Activated CD8-positive, alpha-beta memory T cell treated with anti-CD3 and anti-CD28 coated beads, Interleukin-2, amount 50 U/mL, for 48 hours (primary cell): ENCODE data around the gene SAFB.
A peak's percentile ranks its signal among the peaks of the same experiment; 100 is the strongest.

Experiments
- DNase-seq: peaks from one replicate; pipeline ENCODE4 v3.0.0-alpha.2; 2020

The SAFB gene

DNA sequence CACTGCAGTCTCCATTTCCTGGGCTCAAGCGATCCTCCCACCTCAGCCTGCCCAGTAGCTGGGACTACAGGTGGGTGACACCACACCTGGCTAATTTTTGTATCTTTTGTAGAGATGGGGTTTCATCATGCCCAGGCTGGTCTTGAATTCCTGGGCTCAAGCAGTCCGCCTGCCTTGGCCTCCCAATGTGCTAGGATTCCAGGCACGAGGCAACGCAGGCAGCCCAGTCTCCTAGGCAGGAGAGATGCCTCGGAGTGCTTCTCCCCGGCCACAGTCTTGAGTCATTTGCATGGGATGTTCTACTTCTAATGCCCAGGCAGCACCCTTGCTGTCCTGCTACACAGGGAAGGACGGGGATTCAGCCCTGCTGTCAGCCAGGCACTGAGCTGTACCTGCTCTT is 48.7 kb downstream of the SAFB start:
- DNase-seq, result no peak

DNA sequence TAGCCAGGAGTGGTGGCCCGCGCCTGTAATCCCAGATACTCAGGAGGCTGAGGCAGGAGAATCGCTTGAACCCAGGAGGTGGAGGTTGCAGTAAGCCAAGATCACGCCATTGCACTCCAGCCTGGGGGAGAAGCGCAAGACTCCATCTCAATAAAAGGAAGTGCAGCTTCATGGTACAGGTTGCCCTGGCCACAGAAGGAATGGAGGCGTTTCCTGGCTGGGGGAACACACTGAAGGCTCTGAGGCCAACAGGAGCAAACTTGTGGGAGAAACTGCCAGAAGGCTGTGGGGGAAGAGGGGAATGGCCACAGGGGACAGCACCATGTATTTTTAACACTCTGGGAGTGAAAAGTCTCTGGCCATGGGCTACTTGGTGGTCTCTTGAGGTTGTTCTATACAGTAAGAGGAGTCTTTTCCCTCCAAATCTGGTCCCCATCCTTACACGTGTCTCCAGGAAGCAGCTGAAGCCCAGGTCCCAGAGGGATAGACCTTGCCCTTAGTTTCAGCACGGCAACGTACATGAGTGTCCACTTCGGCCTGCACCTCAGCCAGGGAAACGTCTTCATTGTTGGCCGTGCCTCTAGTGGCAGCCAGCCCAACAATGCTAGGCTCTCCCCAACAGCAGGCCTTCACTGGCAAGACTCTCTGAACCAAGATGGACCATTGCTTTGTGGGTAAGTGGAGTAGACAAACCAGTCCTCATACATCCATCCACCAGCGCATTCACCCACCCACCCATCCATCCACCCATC is 50.0 kb downstream of the SAFB start:
- no peak for DNase-seq

DNA sequence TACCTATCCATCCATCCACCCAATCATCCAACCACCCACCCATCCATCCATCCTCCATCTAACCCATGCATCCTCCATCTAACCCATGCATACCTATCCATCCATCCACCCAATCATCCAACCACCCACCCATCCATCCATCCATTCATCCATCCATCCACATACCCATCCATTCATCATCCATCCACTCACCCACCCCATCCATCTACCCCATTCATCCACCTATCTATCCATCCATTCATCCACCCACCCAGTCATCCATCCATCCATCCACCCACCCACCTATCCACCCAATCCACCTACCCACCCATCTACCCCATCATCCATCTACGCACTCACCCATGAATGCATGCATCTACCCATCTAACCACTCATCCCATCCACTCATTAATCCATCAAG is 50.9 kb downstream of the SAFB start:
- no peak for DNase-seq

DNA sequence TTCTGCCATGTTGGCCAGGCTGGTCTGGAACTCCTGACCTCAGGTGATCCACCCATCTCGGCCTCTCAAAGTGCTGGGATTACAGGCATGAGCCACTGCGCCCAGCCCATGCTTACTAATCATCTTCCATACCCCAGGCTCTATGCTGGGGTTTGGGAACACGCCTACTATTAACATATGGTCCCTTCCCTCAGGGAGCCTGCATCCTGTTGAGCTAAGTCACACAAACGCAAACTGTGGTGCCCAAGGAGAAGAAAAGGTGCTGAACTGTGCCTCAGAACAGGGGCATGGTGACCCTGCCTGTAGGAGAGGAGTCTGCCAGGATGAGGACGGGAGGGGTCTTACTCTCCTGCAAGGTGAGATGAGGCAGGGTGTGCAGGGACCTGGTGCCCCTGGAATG is 51.8 kb downstream of the SAFB start:
- DNase-seq, result no peak

DNA sequence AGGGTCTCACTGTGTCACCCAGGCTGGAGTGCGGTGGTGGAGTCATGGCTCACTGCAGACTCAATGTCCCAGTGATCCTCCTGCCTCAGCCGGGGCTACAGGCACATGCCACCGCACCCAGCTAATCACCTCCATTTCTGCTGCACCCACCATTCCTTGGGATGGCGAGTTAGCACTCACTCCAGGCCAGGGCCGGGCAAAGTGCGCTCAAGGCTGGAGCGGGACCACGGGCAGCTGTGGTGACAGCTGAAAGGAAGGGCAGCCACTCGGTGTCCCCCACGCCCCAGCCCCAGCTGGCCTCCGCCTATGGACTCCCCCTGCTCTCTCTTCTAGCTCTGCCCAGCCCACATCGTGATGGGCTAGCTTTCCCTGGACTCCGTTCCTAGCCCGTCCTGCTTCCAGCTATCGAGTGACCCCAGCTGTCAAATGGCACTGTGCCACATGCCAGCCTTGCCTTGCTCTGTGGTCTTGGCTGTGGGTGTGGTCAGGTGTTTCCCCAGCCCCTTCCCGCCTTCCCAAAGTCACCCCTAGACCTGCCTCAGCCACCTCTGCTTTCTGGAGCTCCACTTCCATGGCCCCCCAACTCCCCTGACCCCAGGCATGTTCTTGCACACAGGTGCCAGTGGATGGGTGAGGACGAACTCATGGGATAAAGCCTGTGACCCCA is 53.4 kb downstream of the SAFB start:
- no peak for DNase-seq

DNA sequence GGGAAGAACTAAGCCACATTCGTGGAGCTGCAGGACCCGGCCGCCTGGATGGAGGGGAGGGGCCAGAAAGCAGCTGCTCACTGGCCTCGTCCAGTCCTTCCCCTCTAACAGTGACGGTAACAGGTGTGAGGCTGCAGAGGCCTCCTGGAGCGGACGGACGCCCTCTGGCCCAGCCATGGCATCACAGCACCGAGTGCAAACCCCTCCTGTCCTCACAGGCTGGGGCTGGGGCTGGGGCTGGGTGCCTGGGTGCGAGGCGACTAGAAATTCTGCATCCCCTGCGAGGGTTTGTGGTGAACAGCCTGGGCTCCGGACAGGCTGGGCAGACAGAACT is 53.9 kb downstream of the SAFB start:
- no peak for DNase-seq

DNA sequence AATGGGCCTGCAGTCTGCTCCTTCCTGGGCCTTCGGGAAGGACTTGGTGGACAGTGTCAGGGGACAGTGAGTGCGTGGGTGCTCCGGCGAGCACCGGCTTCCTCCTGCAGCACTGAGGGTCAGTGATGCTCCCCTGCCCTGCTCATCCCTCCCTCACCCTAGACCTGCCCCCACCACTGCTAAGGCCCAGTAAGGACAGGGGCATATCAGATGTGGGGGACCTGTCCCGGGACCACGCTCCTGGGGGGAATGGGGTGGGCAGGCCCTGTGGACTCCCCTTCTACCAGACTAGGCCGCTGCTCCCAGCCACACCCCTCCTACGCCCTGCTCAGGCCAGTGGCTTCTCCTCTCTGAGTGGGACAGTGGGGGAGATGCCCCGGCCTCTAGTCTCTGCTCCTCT is 54.3 kb downstream of the SAFB start:
- DNase-seq, result no peak

DNA sequence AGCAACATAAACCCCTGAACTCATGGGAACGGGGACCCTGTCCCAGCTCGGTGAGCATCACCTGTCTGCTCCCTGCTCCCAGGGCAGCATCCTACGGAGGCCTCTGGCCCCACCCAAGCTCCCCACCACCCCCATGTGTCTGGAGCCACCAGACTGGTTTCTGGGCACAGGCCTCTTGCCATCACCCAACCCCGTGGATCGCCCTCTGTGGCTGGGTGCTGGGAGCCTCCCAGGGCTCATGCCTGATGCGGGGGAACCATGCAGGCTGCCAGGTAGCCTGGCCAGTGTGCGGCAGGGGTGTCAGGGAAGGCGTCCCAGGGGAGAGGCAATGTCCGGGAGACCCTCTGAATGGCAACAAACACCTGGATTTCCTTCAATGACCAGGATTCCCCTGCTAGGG is 54.7 kb downstream of the SAFB start:
- no peak for DNase-seq

DNA sequence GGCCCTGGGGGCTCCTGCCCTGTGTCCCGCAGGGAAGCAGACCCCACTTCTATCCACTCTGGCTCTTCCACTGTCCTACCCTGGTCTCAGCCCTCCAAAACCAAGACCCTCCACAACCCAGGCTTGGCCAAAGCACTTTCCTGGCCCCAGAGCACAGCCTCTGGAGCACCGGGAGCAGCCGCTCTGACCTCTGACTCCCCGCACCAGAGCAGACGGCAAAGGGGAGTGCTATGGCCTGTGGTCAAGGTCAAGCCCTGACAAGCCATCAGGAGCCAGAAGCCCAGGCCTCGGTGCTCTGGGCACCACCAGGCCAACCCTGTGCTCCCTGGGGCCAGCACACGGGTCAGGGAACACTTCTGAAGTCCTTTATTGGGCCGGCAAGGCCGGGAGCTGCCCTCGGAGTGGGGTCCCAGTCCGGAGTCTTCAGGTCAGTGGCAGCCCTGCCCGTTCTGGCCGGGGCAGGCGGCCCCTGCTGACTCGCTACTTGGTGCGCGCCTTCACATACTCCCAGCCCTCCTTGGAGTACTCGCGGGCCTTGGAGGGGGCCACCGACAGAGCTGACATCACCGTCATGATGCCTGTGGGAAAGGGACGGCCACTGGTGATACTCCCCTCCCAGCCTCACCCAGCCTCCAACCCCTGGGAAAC is 55.3 kb downstream of the SAFB start:
- no peak for DNase-seq

DNA sequence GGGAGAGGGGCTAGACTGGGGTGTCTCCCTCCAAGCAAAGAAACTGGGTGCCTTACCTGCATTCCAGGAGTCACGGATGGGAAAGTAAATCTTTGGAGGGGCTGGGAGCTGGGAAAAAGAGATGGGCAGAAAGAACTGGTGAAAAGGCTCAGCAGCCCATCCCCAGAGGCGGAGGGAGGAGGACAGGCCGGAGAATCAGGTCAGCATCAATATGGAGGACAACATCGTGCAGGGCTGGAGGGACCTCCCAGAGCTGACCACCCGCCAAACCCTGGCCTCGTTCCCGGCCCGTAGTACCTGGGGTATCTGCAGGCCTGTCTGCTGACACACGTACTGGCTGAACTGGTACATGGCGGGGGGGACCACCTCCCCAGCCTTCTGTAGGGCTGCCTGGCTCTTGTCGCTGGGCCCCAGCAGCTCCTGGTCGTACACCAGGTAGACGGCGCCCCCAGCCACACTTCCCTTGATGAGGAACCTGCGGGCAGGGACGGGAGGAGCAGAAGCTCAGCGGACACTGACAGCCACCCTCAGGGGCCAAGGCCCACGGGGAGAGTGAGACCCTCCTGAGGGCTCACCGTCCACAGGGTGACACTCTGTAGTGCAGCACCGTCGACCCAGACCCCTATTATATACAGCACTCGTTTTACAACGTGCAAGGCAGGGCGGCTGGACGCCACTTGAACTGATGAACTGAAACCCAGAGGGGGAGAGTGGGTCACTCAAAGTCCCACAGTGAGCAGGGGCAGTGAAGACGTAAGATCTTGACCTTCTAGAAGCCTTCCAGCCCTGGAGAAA is 56.6 kb downstream of the SAFB start:
- DNase-seq, result peak; percentile 52

DNA sequence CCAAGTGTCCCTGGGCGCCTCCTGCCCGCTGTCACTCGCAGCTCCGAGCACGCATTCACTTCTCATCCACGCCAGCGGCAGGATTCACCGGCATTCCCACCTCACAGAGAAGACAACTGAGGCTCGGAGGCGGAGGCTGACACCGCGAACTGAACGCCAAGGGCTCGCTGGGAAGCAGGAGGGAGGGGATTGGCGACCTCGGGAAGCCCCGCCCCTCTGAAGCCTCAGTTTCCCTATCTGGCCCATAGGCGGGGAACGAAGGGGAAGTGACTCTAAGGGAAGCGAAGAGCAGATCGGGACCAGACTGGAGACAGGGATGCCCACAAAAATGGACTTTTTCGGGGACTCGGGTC is 57.2 kb downstream of the SAFB start:
- no peak for DNase-seq

DNA sequence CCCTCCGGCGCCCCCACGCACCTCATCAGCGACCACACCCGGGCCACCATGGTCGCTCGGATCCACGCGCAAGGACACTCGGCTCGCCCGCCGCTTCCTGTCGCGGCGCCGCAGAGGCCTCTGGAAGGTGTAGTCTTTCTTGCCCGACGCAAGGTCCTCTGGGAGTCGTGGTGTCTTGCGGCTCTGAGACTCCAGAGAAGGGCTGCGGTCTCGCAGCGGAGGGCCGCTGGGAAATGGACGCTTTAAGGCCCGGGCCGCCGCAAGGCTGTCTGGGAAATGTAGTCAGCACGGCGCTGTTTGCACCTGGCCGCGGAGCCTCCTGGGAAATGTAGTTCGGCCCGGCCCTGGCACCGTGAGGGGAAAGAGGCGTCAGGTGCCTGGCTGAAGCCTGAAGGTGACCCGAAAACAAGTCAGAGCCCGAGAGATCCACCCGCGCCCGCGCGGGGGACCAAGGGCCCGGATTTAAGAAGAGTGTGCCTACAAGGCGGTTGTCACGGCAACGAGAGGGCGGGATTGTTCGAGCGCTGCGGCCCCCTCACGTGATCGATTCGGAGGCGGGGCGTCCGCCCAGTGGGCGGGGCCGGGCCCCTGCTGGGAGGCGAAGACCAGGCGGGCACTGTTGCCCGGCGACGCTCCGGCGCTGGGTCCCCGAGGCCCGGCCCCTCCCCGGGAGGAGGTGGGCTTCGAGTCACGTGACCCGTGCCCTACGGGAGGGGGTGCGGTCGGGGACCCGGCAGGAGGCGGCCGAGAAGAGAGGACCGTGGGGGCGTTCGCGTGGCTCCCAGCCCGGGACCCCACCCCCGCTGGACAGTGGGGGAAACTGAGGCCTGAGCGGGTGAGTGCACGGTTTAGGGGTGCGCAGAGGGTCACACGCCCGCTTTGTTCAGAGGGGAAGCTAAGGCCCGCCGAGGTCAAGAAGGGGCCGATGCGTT is 57.8 kb downstream of the SAFB start, which contains the start of the genes HSD11B1L and MICOS13:
Gene HSD11B1L, plus strand, starts transcription at position 591 of the 932 bp plus-strand sequence. CDS start 3,806 bp downstream, outside the sequence.
Gene MICOS13, minus strand, starts transcription at position 80 of the 932 bp plus-strand sequence. Its CDS starts 30 bp downstream, at position 50.
- peak; percentile 99 for DNase-seq

DNA sequence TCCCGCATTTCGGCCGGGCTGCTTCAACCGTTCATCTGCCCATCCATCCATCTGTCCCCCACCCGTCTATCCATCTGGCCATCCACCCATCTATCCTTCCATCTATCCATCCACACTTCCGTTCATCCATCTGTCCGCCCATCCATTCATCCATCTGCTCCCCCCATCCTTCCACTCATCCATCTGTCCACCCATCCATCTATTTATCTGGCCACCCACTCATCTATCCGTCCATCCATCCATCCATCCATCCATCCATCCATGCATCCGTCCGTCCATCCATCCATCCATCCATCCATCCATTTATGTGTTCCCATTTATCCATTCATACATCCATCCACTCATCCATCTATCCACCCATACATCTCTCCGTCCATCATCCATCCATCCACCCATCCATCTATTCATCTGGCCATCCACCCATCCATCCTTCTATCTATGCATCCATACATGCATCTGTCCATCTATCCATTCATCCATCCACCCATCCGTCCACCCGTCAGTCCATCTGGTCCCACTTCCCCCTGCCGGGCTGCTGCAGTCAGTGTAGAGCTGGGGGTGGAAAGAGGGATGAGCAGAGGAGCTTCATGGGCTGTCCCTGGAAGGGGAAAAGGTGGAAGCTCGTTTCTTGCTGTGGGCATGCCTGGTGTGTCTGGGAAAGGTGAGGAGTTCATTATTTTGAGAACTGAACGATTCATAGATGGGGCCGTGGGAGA is 58.7 kb downstream of the SAFB start:
- DNase-seq, result no peak

DNA sequence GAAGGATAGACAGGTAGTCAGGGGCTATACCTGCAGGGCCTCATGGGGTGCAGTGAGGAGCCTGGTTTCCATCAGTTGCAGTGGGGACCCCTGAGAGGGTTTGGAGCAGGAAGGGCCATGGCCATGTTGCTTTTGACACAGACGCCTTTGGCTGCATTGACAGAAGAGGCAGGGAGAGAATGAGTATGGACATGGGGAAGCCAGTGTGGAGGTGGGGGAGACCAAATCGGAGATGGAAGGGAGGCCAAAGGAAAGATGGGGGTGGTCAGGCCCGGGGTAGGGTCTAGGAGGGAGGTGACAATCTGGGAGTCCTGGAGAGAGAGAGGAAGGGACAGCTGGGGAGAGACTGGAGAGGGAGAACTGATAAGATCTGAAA is 59.2 kb downstream of the SAFB start:
- no peak for DNase-seq

DNA sequence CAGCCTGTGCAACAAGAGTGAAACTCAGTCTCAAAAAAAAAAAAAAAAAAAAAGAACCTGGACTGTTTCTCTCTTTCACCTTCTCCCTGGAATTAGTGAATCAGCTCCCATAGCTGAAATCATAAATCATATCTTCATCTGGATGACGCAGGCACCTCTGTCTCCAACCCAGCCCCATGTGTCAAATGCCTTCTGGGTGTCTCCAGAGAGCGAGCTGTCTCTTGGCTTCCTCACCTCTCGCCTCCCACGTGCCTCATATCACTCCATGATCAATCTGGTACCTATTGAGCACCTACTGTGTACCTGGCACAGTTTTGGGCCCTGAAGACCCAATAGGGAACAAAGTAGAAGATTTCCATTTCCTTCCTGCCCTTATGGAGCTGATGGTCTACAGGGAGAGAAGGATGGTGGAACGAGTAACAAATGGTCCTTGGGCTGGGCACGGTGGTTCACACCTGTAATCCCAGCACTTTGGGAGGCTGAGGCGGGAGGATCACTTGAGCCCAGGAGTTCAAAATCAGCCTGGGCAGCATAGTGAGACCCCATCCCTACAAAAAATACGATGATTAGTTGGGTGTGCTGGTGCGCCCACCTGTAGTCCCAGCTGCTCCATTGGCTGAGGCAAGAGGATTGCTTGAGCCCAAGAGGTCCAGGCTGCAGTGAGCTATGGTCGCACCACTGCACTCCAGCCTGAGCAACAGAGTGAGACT is 60.4 kb downstream of the SAFB start:
- no peak for DNase-seq

DNA sequence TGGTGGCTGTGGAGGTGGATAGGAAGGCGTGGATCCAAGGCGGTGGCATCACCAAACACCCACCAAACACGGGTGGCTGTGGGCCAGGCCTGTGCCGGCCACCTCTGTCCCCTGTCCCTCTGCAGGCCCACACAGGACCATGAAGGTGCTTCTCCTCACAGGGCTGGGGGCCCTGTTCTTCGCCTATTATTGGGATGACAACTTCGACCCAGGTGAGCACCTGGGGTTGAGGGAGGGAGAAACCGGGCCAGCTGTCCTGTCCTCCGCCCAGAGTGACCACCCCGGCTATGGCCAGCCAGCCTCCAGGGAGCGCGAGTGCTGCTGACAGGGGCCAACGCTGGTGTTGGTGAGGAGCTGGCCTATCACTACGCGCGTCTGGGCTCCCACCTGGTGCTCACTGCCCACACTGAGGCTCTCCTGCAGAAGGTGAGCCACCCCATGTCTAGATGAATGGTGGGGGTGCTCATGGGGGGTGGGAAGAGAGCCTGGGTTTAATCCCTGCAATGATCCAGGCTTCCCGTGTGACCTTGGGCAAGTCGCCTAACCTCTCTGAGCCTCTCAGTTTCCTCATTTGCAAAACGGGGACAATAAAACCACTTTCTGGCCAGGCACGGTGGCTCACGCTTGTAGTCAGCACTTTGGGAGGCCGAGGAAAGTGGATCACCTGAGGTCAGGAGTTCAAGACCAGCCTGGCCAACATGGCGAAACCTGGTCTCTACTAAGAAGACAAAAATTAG is 62.0 kb downstream of the SAFB start:
- DNase-seq, result no peak

DNA sequence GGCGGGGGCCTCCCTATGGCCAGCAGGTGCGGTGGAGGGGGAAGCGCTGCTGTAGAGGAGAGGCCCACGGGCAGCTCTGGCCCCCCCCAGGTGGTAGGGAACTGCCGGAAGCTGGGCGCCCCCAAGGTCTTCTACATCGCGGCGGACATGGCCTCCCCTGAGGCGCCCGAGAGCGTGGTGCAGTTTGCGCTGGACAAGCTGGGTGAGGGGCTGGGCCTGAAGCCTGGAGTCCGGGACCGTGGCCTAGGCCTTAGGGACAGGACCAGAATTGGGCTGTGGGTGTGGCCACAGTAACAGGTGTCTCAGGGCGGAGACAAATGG is 63.4 kb downstream of the SAFB start:
- DNase-seq, result no peak

DNA sequence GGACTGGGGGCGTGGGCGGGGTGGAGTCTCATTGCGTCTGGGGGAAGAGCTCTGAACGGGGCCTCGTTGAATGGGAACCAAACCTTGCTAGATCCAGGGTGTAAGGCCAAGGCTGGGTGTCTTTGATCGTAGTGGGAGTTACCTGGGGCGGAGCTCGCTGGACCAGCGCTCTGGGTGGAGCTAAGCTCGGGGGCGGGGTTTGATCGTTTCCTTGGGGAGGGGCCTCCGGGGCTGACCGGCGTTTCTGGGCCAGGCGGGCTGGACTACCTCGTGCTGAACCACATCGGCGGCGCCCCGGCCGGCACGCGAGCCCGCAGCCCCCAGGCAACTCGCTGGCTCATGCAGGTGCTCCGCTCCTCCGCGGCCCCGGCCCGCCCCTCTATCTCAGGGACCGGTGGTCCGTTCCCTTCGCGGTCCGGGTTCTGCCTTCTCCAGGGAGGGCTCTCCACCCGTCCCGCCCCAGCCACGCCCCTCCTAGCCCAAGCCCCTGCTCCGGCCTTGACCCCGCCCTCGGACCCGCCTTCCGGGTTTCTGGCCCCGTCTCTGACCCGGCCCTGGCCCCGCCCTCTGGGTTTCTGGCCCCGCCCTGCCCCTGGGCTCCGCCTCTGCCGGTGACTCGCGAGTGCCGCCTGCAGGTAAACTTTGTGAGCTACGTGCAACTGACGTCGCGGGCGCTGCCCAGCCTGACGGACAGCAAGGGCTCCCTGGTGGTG is 63.9 kb downstream of the SAFB start:
- DNase-seq, result peak; percentile 100

DNA sequence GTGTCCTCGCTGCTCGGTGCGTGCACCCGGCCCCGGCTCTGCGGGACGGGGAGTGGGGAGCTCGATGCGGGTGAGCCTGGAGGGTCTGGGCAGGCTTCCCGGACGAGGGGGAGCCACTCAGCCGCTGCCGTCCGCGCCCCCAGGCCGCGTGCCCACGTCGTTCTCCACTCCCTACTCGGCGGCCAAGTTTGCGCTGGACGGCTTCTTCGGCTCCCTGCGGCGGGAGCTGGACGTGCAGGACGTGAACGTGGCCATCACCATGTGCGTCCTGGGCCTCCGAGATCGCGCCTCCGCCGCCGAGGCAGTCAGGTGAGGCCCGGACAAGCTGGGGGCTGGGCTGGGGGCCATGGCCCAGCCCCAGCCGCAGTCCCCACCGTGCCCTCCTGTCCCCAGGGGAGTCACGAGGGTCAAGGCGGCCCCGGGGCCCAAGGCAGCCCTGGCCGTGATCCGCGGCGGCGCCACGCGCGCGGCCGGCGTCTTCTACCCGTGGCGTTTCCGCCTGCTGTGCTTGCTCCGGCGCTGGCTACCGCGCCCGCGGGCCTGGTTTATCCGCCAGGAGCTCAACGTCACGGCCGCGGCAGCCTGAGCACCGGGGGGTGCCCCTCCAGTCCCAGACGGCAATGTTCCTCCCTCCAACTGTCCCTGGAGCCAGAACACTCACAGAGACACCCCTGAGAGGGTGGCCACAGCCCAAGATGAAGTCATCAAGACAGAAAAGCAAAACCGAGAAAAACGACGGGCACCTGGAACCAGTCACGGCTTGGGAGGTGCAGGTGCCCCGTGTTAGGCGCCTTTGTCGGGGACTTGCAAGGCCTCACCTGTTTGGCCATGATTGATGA is 64.7 kb downstream of the SAFB start:
- DNase-seq, result peak; percentile 59
